Sigmoid colon (tissue), 7 donors: ENCODE results near the gene SSUH2. TPM values are rescaled to one million over a fixed set of nuclear protein-coding genes. Genes with fewer than 3 reads are reported as not detected.

Source experiments
- DNase-seq: peaks from one replicate; pipeline ENCODE4 v3.0.0-alpha.2; 2019
- H3K27ac ChIP-seq, 4 donors: fragments of 200-600 bp; sonication (generic); one replicate each; pipeline ENCODE4 v1.5.1; 2016 to 2019; ENCODE audit warnings: mild to moderate bottlenecking in 1 of 4
- H3K27me3 ChIP-seq, 3 donors: fragments of 200-600 bp; sonication (generic); one replicate each; pipeline ENCODE4 v1.5.1; 2019; ENCODE audit warnings: mild to moderate bottlenecking in 1 of 3
- H3K36me3 ChIP-seq, 4 donors: fragments of 200-600 bp; sonication (generic); one replicate each; pipeline ENCODE4 v1.5.1; 2016 to 2019
- H3K4me1 ChIP-seq, 4 donors: fragments of 200-600 bp; sonication (generic); one replicate each; pipeline ENCODE4 v1.5.1; 2017 to 2019
- H3K4me3 ChIP-seq, 4 donors: fragments of 200-600 bp; sonication (generic); one replicate each; pipeline ENCODE4 v1.5.1; 2017 to 2019; ENCODE audit warnings: mild to moderate bottlenecking in 2 of 4, moderate library complexity in 1 of 4
- H3K9me3 ChIP-seq, 4 donors: fragments of 200-600 bp in 3 of 4; sonication (generic) in 3 of 4; one replicate each; pipeline versions ENCODE4 v1.5.1 to v1.6.1; 2013 to 2019
- CTCF ChIP-seq, 4 experiments: fragments of 450-650 bp in 3 of 4; fragments of 200-600 bp in 1 of 4; IDR thresholded peaks; one replicate each; pipeline ENCODE4 v1.5.1; 2016 to 2019; ENCODE audit warnings: antibody characterized with exemption in 4 of 4, mild to moderate bottlenecking in 3 of 4, moderate library complexity in 2 of 4
- EP300 ChIP-seq, 4 donors: sonication (generic); formaldehyde crosslinking; IDR thresholded peaks; one replicate each; pipeline ENCODE4 v1.6.1; 2017; ENCODE audit warnings: antibody characterized with exemption in 4 of 4
- POLR2A ChIP-seq, 2 donors: fragments of 450-650 bp; IDR thresholded peaks; one replicate each; pipeline ENCODE4 v1.6.1; 2016; ENCODE audit warnings: antibody characterized with exemption in 2 of 2, mild to moderate bottlenecking in 2 of 2, moderate library complexity in 2 of 2
- POLR2AphosphoS5 ChIP-seq, 4 donors: sonication (generic); formaldehyde crosslinking; IDR thresholded peaks; one replicate each; pipeline ENCODE4 v1.6.1; 2017; ENCODE audit warnings: antibody characterized with exemption in 4 of 4
- WGBS, 2 donors: extraction: QIAGEN DNeasy Blood & Tissue Kit; methylation state at CpG; one replicate each; pipeline ENCODE4 v1.1.7; 2013; 5-methylcytosine and 5-hydroxymethylcytosine counted together
- intact Hi-C: fragments of 100-400 bp; cut with DNase I; formaldehyde crosslinking; loops from one replicate; pipeline ENCODE4 v1.15.1; 2023
- polyA plus RNA-seq, 3 donors: library from polyadenylated mRNA; stranded (reverse); fragments of 200-250 nt; gene quantifications; one replicate each; pipeline ENCODE4 v1.2.3, GENCODE V29; 2013
- total RNA-seq, 4 donors: library from RNA; depleted of rRNA; stranded (reverse); fragments of >200 nt; gene quantifications; one replicate each; pipeline ENCODE4 v1.1.0, GENCODE V29; 2016
- donor health status: healthy with polysubstance abuse.
- donor health status: Bipolar disorder and iron deficiency.
- donor health status: healthy.

Gene SSUH2
- total and polyA plus RNA-seq, 7 donors = 0.16 to 4.4 (median 0.95) TPM; not detected in 2

GRCh38 chr3:8579943-8580342, 64.7 kb downstream of the SSUH2 start:
- H3K27ac ChIP-seq = no peak overlapping the region
- no peaks in the 10 kb centered on the region for H3K27me3 ChIP-seq
- no peaks in the 10 kb centered on the region for H3K4me1 ChIP-seq
- TF ChIP-seq POLR2A (IDR thresholded peaks at IDR 0.05) (no peak), POLR2AphosphoS5 (IDR thresholded peaks at IDR 0.05) (no peak), CTCF (IDR thresholded peaks at IDR 0.05) (no peak), EP300 (IDR thresholded peaks at IDR 0.05) (no peak)
- H3K4me3 ChIP-seq = no peak overlapping the region
- intact Hi-C loops = no loop called here
- DNase-seq = no peak
- 78 to 89% methylated on average over 5 of the region's 5 CpGs for WGBS, 2 donors
- no peaks in the 10 kb centered on the region for H3K9me3 ChIP-seq
- H3K36me3 ChIP-seq = no peaks in the 10 kb centered on the region

GRCh38 chr3:8579096-8579495, 65.5 kb downstream of the SSUH2 start:
- H3K27ac ChIP-seq = no peak overlapping the region
- DNase-seq = no peak
- 52 to 61% methylated on average over 5 of the region's 5 CpGs for WGBS, 2 donors
- H3K4me3 ChIP-seq = no peak overlapping the region
- H3K27me3 ChIP-seq = no peaks in the 10 kb centered on the region
- H3K36me3 ChIP-seq = no peaks in the 10 kb centered on the region
- no peaks in the 10 kb centered on the region for H3K9me3 ChIP-seq
- intact Hi-C loops = no loop called here
- no peaks in the 10 kb centered on the region for H3K4me1 ChIP-seq
- TF ChIP-seq CTCF (IDR thresholded peaks at IDR 0.05) = no peak
- no peak for TF ChIP-seq POLR2AphosphoS5 (IDR thresholded peaks at IDR 0.05)
- no peak for TF ChIP-seq EP300 (IDR thresholded peaks at IDR 0.05)
- TF ChIP-seq POLR2A (IDR thresholded peaks at IDR 0.05) = no peak

- H3K4me3 ChIP-seq = no peak overlapping the region
- no peaks in the 10 kb centered on the region for H3K4me1 ChIP-seq
- H3K9me3 ChIP-seq = no peaks in the 10 kb centered on the region
- intact Hi-C loops = no loop called here
- H3K36me3 ChIP-seq = no peaks in the 10 kb centered on the region
- no peak for DNase-seq
- no peak overlapping the region for H3K27ac ChIP-seq
- TF ChIP-seq CTCF (IDR thresholded peaks at IDR 0.05) (no peak), EP300 (IDR thresholded peaks at IDR 0.05) (no peak), POLR2A (IDR thresholded peaks at IDR 0.05) (no peak), POLR2AphosphoS5 (IDR thresholded peaks at IDR 0.05) (no peak)
- no peaks in the 10 kb centered on the region for H3K27me3 ChIP-seq
- 86 to 91% methylated on average over 4 of the region's 4 CpGs for WGBS, 2 donors
Measured at GRCh38 chr3:8578282-8578681, 66.3 kb downstream of the SSUH2 start.

GRCh38 chr3:8576841-8577571, 67.6 kb downstream of the SSUH2 start:
- TF ChIP-seq POLR2AphosphoS5 (IDR thresholded peaks at IDR 0.05) (no peak), CTCF (IDR thresholded peaks at IDR 0.05) (no peak), EP300 (IDR thresholded peaks at IDR 0.05) (no peak), POLR2A (IDR thresholded peaks at IDR 0.05) (no peak)
- DNase-seq = no peak
- Histone ChIP-seq H3K36me3 (no peaks in the 10 kb centered on the region), H3K4me3 (no peak overlapping the region), H3K27ac (no peak overlapping the region), H3K27me3 (no peaks in the 10 kb centered on the region), H3K9me3 (no peaks in the 10 kb centered on the region), H3K4me1 (no peaks in the 10 kb centered on the region)
- WGBS, 2 donors = 79 to 81% methylated on average over 5 of the region's 5 CpGs
- intact Hi-C loops = no loop called here

- no peaks in the 10 kb centered on the region for H3K36me3 ChIP-seq
- H3K4me3 ChIP-seq = no peak overlapping the region
- TF ChIP-seq POLR2A (IDR thresholded peaks at IDR 0.05) = no peak
- no peak overlapping the region for H3K27ac ChIP-seq
- intact Hi-C loops = no loop called here
- H3K9me3 ChIP-seq = no peaks in the 10 kb centered on the region
- no peak for DNase-seq
- no peaks in the 10 kb centered on the region for H3K27me3 ChIP-seq
- WGBS, 2 donors = 77 to 85% methylated on average over 6 of the region's 6 CpGs
- no peaks in the 10 kb centered on the region for H3K4me1 ChIP-seq
Measured at GRCh38 chr3:8576436-8576835, 68.2 kb downstream of the SSUH2 start.
